Osteoblast (primary cell): ENCODE measurements around the gene ATL2. TPM values are rescaled to one million over a fixed set of nuclear protein-coding genes. Genes with fewer than 3 reads are reported as not detected.

Source experiments
- DNase-seq: peaks from one replicate; pipeline ENCODE4 v3.0.0; 2011; ENCODE audit warnings: low spot score, mixed read lengths; ENCODE audit not compliant: insufficient read length; ENCODE audit errors: missing footprints
- H2AFZ ChIP-seq: 2 replicates; pipeline ENCODE4 v1.6.0; 2011; ENCODE audit warnings: mild to moderate bottlenecking, low read length
- H3K27ac ChIP-seq: 2 replicates; pipeline ENCODE4 v1.5.1; 2011; ENCODE audit warnings: mild to moderate bottlenecking, low read depth, low read length, moderate library complexity
- H3K27me3 ChIP-seq: 2 replicates; pipeline ENCODE4 v1.6.0; 2012; ENCODE audit warnings: mild to moderate bottlenecking, control low read depth, inconsistent platforms, low read length, moderate library complexity; ENCODE audit not compliant: insufficient read depth
- H3K36me3 ChIP-seq: 2 replicates; pipeline ENCODE4 v1.5.1; 2011; ENCODE audit warnings: mild to moderate bottlenecking, low read length, control low read depth, moderate library complexity; ENCODE audit not compliant: insufficient read depth
- H3K4me1 ChIP-seq: 2 replicates; pipeline ENCODE4 v1.5.1; 2011; ENCODE audit warnings: mild to moderate bottlenecking, low read length, control low read depth, moderate library complexity; ENCODE audit not compliant: insufficient read depth
- H3K4me2 ChIP-seq: 2 replicates; pipeline ENCODE4 v1.6.0; 2011; ENCODE audit warnings: mild to moderate bottlenecking, low read length; ENCODE audit not compliant: insufficient read depth
- H3K4me3 ChIP-seq: fragments of 200-600 bp; sonication (generic); 3 replicates; pipeline ENCODE4 v1.5.1; 2012; ENCODE audit warnings: mild to moderate bottlenecking, low read length, inconsistent platforms; ENCODE audit not compliant: insufficient read depth
- H3K79me2 ChIP-seq: 2 replicates; pipeline ENCODE4 v1.6.0; 2012; ENCODE audit warnings: mild to moderate bottlenecking, low read length, control low read depth, inconsistent platforms; ENCODE audit not compliant: insufficient read depth
- H3K9me3 ChIP-seq: 2 replicates; pipeline ENCODE4 v1.5.1; 2011; ENCODE audit warnings: low read depth, low read length, control low read depth
- H4K20me1 ChIP-seq: 2 replicates; pipeline ENCODE4 v1.6.0; 2012; ENCODE audit warnings: mild to moderate bottlenecking, low read length, control low read depth; ENCODE audit not compliant: insufficient read depth
- total RNA-seq: library from RNA; depleted of rRNA; stranded (reverse); fragments of >200 nt; gene quantifications from 2 replicates; pipeline ENCODE4 v1.2.3, GENCODE V29; 2012
- TF ChIP-seq, protein P1 (sequence below): IDR thresholded peaks from 2 replicates; pipeline ENCODE4 v1.5.1; 2011; ENCODE audit warnings: mild to moderate bottlenecking, low read depth, low read length, moderate library complexity; ENCODE audit errors: extremely low read depth

Gene ATL2
- total RNA-seq, 1 donor = 64.4 TPM

- Histone ChIP-seq H2AFZ (peak overlapping the region; percentile 86), H3K4me1 (peaks cover 19% of the 10 kb centered on the region), H4K20me1 (peaks cover 9% of the 10 kb centered on the region), H3K27me3 (peaks cover 11% of the 10 kb centered on the region), H3K79me2 (peaks cover 57% of the 10 kb centered on the region), H3K4me3 (peak overlapping the region; percentile 83), H3K9me3 (no peaks in the 10 kb centered on the region), H3K4me2 (peak overlapping the region; percentile 93), H3K36me3 (no peaks in the 10 kb centered on the region), H3K27ac (peak overlapping the region; percentile 79)
- peak; percentile 87 for DNase-seq
- TF ChIP-seq, protein P1, sequence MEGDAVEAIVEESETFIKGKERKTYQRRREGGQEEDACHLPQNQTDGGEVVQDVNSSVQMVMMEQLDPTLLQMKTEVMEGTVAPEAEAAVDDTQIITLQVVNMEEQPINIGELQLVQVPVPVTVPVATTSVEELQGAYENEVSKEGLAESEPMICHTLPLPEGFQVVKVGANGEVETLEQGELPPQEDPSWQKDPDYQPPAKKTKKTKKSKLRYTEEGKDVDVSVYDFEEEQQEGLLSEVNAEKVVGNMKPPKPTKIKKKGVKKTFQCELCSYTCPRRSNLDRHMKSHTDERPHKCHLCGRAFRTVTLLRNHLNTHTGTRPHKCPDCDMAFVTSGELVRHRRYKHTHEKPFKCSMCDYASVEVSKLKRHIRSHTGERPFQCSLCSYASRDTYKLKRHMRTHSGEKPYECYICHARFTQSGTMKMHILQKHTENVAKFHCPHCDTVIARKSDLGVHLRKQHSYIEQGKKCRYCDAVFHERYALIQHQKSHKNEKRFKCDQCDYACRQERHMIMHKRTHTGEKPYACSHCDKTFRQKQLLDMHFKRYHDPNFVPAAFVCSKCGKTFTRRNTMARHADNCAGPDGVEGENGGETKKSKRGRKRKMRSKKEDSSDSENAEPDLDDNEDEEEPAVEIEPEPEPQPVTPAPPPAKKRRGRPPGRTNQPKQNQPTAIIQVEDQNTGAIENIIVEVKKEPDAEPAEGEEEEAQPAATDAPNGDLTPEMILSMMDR = no peak
Observed at GRCh38 chr2:38375696-38376345, 1.3 kb downstream of the ATL2 start.

- H2AFZ ChIP-seq = no peak overlapping the region
- H4K20me1 ChIP-seq = peaks cover 12% of the 10 kb centered on the region
- H3K36me3 ChIP-seq = no peaks in the 10 kb centered on the region
- peaks cover 65% of the 10 kb centered on the region for H3K79me2 ChIP-seq
- no peak for DNase-seq
- H3K4me2 ChIP-seq = peak overlapping the region; percentile 93
- TF ChIP-seq, protein P1 = no peak
- no peak overlapping the region for H3K27ac ChIP-seq
- peaks cover 19% of the 10 kb centered on the region for H3K4me1 ChIP-seq
- H3K9me3 ChIP-seq = no peaks in the 10 kb centered on the region
- H3K4me3 ChIP-seq = peak overlapping the region; percentile 83
- peaks cover 2% of the 10 kb centered on the region for H3K27me3 ChIP-seq
Observed at GRCh38 chr2:38374984-38375383, 2.1 kb downstream of the ATL2 start.

- Histone ChIP-seq H3K27ac (no peak overlapping the region), H4K20me1 (peaks cover 15% of the 10 kb centered on the region), H3K36me3 (no peaks in the 10 kb centered on the region), H3K79me2 (peaks cover 92% of the 10 kb centered on the region), H2AFZ (no peak overlapping the region), H3K27me3 (no peaks in the 10 kb centered on the region), H3K9me3 (no peaks in the 10 kb centered on the region), H3K4me2 (no peak overlapping the region), H3K4me1 (peaks cover 11% of the 10 kb centered on the region), H3K4me3 (no peak overlapping the region)
- DNase-seq = no peak
- TF ChIP-seq, protein P1 = no peak
Observed at GRCh38 chr2:38371235-38371634, 5.8 kb downstream of the ATL2 start.

DNA sequence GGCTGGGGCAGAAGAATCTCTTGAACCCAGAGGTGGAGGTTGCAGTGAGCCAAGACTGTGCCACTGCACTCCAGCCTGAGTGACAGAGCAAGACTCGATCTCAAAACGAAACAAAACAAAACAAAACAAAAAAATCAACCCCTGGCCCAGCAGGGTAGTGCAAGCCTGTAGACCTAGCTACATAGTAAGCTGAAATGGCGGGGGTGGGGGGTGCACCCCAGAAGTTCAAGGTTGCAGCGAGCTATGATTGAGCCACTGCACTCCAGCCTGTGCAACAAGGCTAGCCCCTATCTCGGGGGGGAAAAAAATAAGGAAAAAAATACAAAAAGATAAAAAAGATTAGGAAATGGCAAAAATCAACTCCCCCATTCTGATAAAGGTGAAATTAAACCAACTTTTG is 6.4 kb downstream of the ATL2 start:
- peaks cover 92% of the 10 kb centered on the region for H3K79me2 ChIP-seq
- H2AFZ ChIP-seq = no peak overlapping the region
- H3K27ac ChIP-seq = no peak overlapping the region
- H3K9me3 ChIP-seq = no peaks in the 10 kb centered on the region
- H4K20me1 ChIP-seq = peaks cover 15% of the 10 kb centered on the region
- H3K36me3 ChIP-seq = no peaks in the 10 kb centered on the region
- DNase-seq = no peak
- no peak overlapping the region for H3K4me3 ChIP-seq
- TF ChIP-seq, protein P1 = no peak
- no peaks in the 10 kb centered on the region for H3K27me3 ChIP-seq
- H3K4me2 ChIP-seq = no peak overlapping the region
- peaks cover 10% of the 10 kb centered on the region for H3K4me1 ChIP-seq
